Mesothelial cell of epicardium (in vitro differentiated cells): ENCODE measurements around the gene PTPRT. TPM values are rescaled to one million over a fixed set of nuclear protein-coding genes. Genes with fewer than 3 reads are reported as not detected.

ENCODE experiments used
- DNase-seq, 2 experiments: peaks; one replicate each; pipeline ENCODE4 v3.0.0; 2021; ENCODE audit warnings: low spot score in 2 of 2; ENCODE audit not compliant: unreplicated experiment in 2 of 2
- H3K27ac Mint-ChIP-seq: 2 replicates; pipeline ENCODE4 v1.8.0; 2021; ENCODE audit warnings: mixed read lengths
- H3K27me3 Mint-ChIP-seq: 2 replicates; pipeline ENCODE4 v1.8.0; 2021; ENCODE audit warnings: low read depth, mixed read lengths
- H3K36me3 Mint-ChIP-seq: 2 replicates; pipeline ENCODE4 v1.8.0; 2021; ENCODE audit warnings: mixed read lengths
- H3K4me1 Mint-ChIP-seq: 2 replicates; pipeline ENCODE4 v1.8.0; 2021; ENCODE audit warnings: mixed read lengths
- H3K4me3 Mint-ChIP-seq: 2 replicates; pipeline ENCODE4 v1.8.0; 2021; ENCODE audit warnings: mild to moderate bottlenecking, moderate library complexity, mixed read lengths
- H3K9me3 Mint-ChIP-seq: 2 replicates; pipeline ENCODE4 v1.8.0; 2021; ENCODE audit warnings: mixed read lengths
- CTCF ChIP-seq: fragments of 200-600 bp; sonication (generic); IDR thresholded peaks from one replicate; pipeline ENCODE4 v1.5.0; 2021; ENCODE audit warnings: antibody characterized with exemption; ENCODE audit not compliant: unreplicated experiment
- total RNA-seq: library from RNA; stranded (reverse); gene quantifications from 3 replicates; pipeline ENCODE4 v1.2.1, GENCODE V29; 2021

Gene PTPRT
- total RNA-seq, 1 donor from 2014 or later = 0.80 TPM

GRCh38 chr20:42530191-42530590 lies 659.5 kb downstream of the PTPRT start:
- Mint-ChIP-seq H3K4me1 (no peaks in the 10 kb centered on the region), H3K9me3 (no peaks in the 10 kb centered on the region), H3K27me3 (peaks cover 12% of the 10 kb centered on the region), H3K4me3 (no peak overlapping the region), H3K36me3 (no peaks in the 10 kb centered on the region), H3K27ac (no peak overlapping the region)
- DNase-seq = no peak
- TF ChIP-seq CTCF = no peak

- H3K4me1 Mint-ChIP-seq = no peaks in the 10 kb centered on the region
- no peak overlapping the region for H3K4me3 Mint-ChIP-seq
- H3K27me3 Mint-ChIP-seq = peaks cover 6% of the 10 kb centered on the region
- H3K36me3 Mint-ChIP-seq = no peaks in the 10 kb centered on the region
- DNase-seq = no peak
- H3K27ac Mint-ChIP-seq = no peak overlapping the region
- peaks cover 8% of the 10 kb centered on the region for H3K9me3 Mint-ChIP-seq
- TF ChIP-seq CTCF = no peak
Observed at GRCh38 chr20:42524058-42524457, 665.6 kb downstream of the PTPRT start.

GRCh38 chr20:42516692-42517091 lies 673.0 kb downstream of the PTPRT start:
- Mint-ChIP-seq H3K4me1 (no peaks in the 10 kb centered on the region), H3K9me3 (peaks cover 17% of the 10 kb centered on the region), H3K27me3 (peaks cover 2% of the 10 kb centered on the region), H3K36me3 (no peaks in the 10 kb centered on the region), H3K4me3 (no peak overlapping the region), H3K27ac (no peak overlapping the region)
- TF ChIP-seq CTCF = no peak
- no peak for DNase-seq

GRCh38 chr20:42510686-42511085 lies 679.0 kb downstream of the PTPRT start:
- H3K27ac Mint-ChIP-seq = no peak overlapping the region
- no peak for TF ChIP-seq CTCF
- DNase-seq = no peak
- H3K4me1 Mint-ChIP-seq = no peaks in the 10 kb centered on the region
- peaks cover 3% of the 10 kb centered on the region for H3K27me3 Mint-ChIP-seq
- peaks cover 3% of the 10 kb centered on the region for H3K9me3 Mint-ChIP-seq
- H3K36me3 Mint-ChIP-seq = no peaks in the 10 kb centered on the region
- no peak overlapping the region for H3K4me3 Mint-ChIP-seq

GRCh38 chr20:42507874-42508273 lies 681.8 kb downstream of the PTPRT start:
- no peaks in the 10 kb centered on the region for H3K4me1 Mint-ChIP-seq
- no peak for DNase-seq
- no peaks in the 10 kb centered on the region for H3K36me3 Mint-ChIP-seq
- no peak overlapping the region for H3K4me3 Mint-ChIP-seq
- no peak for TF ChIP-seq CTCF
- peaks cover 3% of the 10 kb centered on the region for H3K27me3 Mint-ChIP-seq
- H3K9me3 Mint-ChIP-seq = peaks cover 10% of the 10 kb centered on the region
- no peak overlapping the region for H3K27ac Mint-ChIP-seq

- Mint-ChIP-seq H3K4me3 (no peak overlapping the region), H3K27me3 (peaks cover 3% of the 10 kb centered on the region), H3K4me1 (no peaks in the 10 kb centered on the region), H3K36me3 (no peaks in the 10 kb centered on the region), H3K27ac (no peak overlapping the region), H3K9me3 (peaks cover 10% of the 10 kb centered on the region)
- DNase-seq = no peak
- no peak for TF ChIP-seq CTCF
Observed at GRCh38 chr20:42506397-42506796, 683.3 kb downstream of the PTPRT start.
